Activated naive CD4-positive, alpha-beta T cell treated with Interleukin-2 at 50 U/mL for 16 hours (primary cell): Measurements from ENCODE around the gene TFB1M.
"Not testable (repeated sequence)": the region's sequence is repeated elsewhere in the genome, so short reads cannot be mapped to it uniquely, and the experiment has no call there.

Experiments used
- DNase-seq: peaks from one replicate; pipeline ENCODE4 v3.0.0-alpha.2; 2020

Gene TFB1M

GRCh38 chr6:155314092-155314772 is at the start of gene TFB1M:
TFB1M (minus strand) TSS chr6:155314484; CDS start chr6:155314428, 56 bp downstream.
- peak; percentile 98 for DNase-seq

- DNase-seq: not testable (repeated sequence)
Observed at GRCh38 chr6:155364021-155364420, 49.7 kb upstream of the TFB1M start.

- DNase-seq: not testable (repeated sequence)
Observed at GRCh38 chr6:155362968-155363632, 48.8 kb upstream of the TFB1M start.

GRCh38 chr6:155354167-155354566 is 39.9 kb upstream of the TFB1M start:
- no peak for DNase-seq

GRCh38 chr6:155352811-155353210 is 38.5 kb upstream of the TFB1M start:
- no peak for DNase-seq

- no peak for DNase-seq
Observed at GRCh38 chr6:155352130-155352420, 37.8 kb upstream of the TFB1M start.

- DNase-seq: no peak
Observed at GRCh38 chr6:155351273-155352129, 37.2 kb upstream of the TFB1M start.

- DNase-seq: no peak
Observed at GRCh38 chr6:155349956-155350355, 35.7 kb upstream of the TFB1M start.

GRCh38 chr6:155349129-155349528 is 34.8 kb upstream of the TFB1M start:
- DNase-seq: no peak

GRCh38 chr6:155347800-155348199 is 33.5 kb upstream of the TFB1M start:
- no peak for DNase-seq

- DNase-seq: no peak
Observed at GRCh38 chr6:155346957-155347356, 32.7 kb upstream of the TFB1M start.

GRCh38 chr6:155344341-155345006 is 30.2 kb upstream of the TFB1M start:
- no peak for DNase-seq

- DNase-seq: no peak
Observed at GRCh38 chr6:155341130-155341828, 27.0 kb upstream of the TFB1M start.

GRCh38 chr6:155340464-155341129 is 26.3 kb upstream of the TFB1M start:
- no peak for DNase-seq

- DNase-seq: not testable (repeated sequence)
Observed at GRCh38 chr6:155339929-155340328, 25.6 kb upstream of the TFB1M start.

- DNase-seq: not testable (repeated sequence)
Observed at GRCh38 chr6:155338237-155338636, 24.0 kb upstream of the TFB1M start.

GRCh38 chr6:155335265-155335664 is 21.0 kb upstream of the TFB1M start:
- no peak for DNase-seq

- not testable (repeated sequence) for DNase-seq
Observed at GRCh38 chr6:155334073-155334472, 19.8 kb upstream of the TFB1M start.

- DNase-seq: no peak
Observed at GRCh38 chr6:155333414-155333813, 19.1 kb upstream of the TFB1M start.

- DNase-seq: no peak
Observed at GRCh38 chr6:155330922-155331321, 16.6 kb upstream of the TFB1M start.

GRCh38 chr6:155330133-155330734 is 15.9 kb upstream of the TFB1M start:
- no peak for DNase-seq
